ENCODE measurements around the gene TCF12. TPM values are rescaled to one million over a fixed set of nuclear protein-coding genes. Genes with fewer than 3 reads are reported as not detected.
A peak's percentile ranks its signal among the peaks of the same experiment; 100 is the strongest.

The TCF12 gene
- total RNA-seq, 1 donor from 2014 or later, result 207 TPM

DNA sequence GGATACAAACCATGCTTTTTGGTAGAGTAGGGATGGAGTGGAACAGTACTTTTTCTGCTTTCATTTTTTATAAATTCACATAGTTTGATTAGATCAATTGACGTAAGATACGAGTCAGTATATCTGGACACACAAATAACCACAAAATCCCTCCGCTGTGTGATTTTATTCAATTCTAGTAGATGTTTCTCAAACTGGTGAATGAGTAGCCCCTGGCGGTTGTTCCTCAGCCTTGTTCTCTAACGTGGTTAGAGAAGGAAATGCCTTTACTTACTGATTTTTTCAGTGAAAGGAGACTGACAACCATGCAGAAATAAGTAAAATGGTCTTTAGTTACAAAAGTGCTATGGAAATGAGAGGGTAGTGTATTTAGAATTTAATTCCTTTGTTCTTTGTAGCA, 161.0 kb downstream of the TCF12 start:
- no peak overlapping the region for H3K27ac Mint-ChIP-seq (ENCODE audit: unreplicated experiment)
- H3K4me1 Mint-ChIP-seq, result peaks cover 11% of the 10 kb centered on the region
- no peaks in the 10 kb centered on the region for H3K9me3 Mint-ChIP-seq
- H3K36me3 Mint-ChIP-seq (ENCODE audit: low read depth), result no peaks in the 10 kb centered on the region
- no peak overlapping the region for H3K4me3 Mint-ChIP-seq
- no peak for DNase-seq (ENCODE audit: low read depth, low spot score)
- H3K27me3 Mint-ChIP-seq (ENCODE audit: low read depth), result no peaks in the 10 kb centered on the region
- peak; percentile 21 for TF ChIP-seq CTCF (conservative IDR thresholded peaks at IDR 0.05)

GRCh38 chr15:57079931-57080620, 161.6 kb downstream of the TCF12 start:
- H3K4me1 Mint-ChIP-seq, result peaks cover 11% of the 10 kb centered on the region
- H3K36me3 Mint-ChIP-seq (ENCODE audit: low read depth), result no peaks in the 10 kb centered on the region
- no peak overlapping the region for H3K27ac Mint-ChIP-seq (ENCODE audit: unreplicated experiment)
- no peak for DNase-seq (ENCODE audit: low read depth, low spot score)
- no peaks in the 10 kb centered on the region for H3K9me3 Mint-ChIP-seq
- no peaks in the 10 kb centered on the region for H3K27me3 Mint-ChIP-seq (ENCODE audit: low read depth)
- no peak for TF ChIP-seq CTCF (conservative IDR thresholded peaks at IDR 0.05)
- no peak overlapping the region for H3K4me3 Mint-ChIP-seq

DNA sequence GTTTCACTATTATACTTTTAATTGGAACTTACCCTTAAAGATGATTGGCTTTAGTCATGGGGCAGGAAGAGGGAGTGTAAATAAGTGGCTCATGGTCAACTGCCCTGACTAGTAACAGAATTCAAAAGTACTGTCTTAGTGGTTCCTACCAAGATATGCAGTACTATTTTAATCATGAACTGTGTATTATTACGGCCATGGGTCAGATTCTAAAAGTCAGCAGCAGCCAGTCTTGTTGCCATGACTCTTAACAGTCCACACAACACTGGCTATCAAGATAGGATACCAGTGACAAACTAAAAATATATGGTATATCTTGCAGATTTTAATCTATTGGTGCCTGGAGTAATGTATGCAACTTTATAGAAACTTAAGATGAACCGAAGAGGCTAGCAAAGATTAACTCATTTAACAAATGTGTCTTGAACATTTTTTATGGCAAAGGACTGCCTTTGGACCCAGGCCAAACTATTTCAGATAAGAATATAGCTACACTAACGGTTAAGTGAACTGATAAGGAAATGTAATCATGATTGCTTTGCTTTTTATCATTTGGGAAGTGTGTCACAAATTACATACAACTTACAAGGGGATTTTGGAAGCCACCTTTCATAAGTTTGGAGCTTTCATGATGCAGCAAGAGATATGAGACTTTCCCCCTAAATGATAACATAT, 163.7 kb downstream of the TCF12 start:
- no peaks in the 10 kb centered on the region for H3K27me3 Mint-ChIP-seq (ENCODE audit: low read depth)
- no peaks in the 10 kb centered on the region for H3K9me3 Mint-ChIP-seq
- H3K4me1 Mint-ChIP-seq, result peaks cover 11% of the 10 kb centered on the region
- no peak overlapping the region for H3K4me3 Mint-ChIP-seq
- H3K36me3 Mint-ChIP-seq (ENCODE audit: low read depth), result no peaks in the 10 kb centered on the region
- TF ChIP-seq CTCF (conservative IDR thresholded peaks at IDR 0.05), result no peak
- no peak overlapping the region for H3K27ac Mint-ChIP-seq (ENCODE audit: unreplicated experiment)
- no peak for DNase-seq (ENCODE audit: low read depth, low spot score)

GRCh38 chr15:57084192-57084591, 165.7 kb downstream of the TCF12 start:
- DNase-seq (ENCODE audit: low read depth, low spot score), result no peak
- no peaks in the 10 kb centered on the region for H3K36me3 Mint-ChIP-seq (ENCODE audit: low read depth)
- no peak for TF ChIP-seq CTCF (conservative IDR thresholded peaks at IDR 0.05)
- H3K27me3 Mint-ChIP-seq (ENCODE audit: low read depth), result no peaks in the 10 kb centered on the region
- H3K27ac Mint-ChIP-seq (ENCODE audit: unreplicated experiment), result no peak overlapping the region
- peaks cover 9% of the 10 kb centered on the region for H3K4me1 Mint-ChIP-seq
- H3K9me3 Mint-ChIP-seq, result no peaks in the 10 kb centered on the region
- no peak overlapping the region for H3K4me3 Mint-ChIP-seq

DNA sequence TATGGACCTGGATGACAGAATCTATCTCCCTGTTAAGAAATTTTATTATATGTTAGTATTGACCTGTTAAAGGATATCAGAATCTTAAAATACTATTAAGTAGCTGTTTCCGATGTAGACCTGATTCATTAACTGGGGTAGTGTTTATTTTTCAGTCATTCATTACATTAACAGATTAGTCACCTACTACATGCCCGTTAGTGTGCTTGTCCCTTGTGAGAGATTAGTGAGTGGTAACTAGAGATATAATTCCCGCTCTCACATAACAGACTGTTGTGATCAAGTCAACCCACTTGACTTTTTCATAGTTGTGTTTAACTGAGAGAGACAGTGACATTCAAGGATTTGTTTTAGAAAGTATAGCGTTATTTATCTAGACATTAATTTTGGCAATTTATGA, 166.8 kb downstream of the TCF12 start:
- H3K27me3 Mint-ChIP-seq (ENCODE audit: low read depth), result no peaks in the 10 kb centered on the region
- no peak for TF ChIP-seq CTCF (conservative IDR thresholded peaks at IDR 0.05)
- H3K27ac Mint-ChIP-seq (ENCODE audit: unreplicated experiment), result no peak overlapping the region
- peaks cover 5% of the 10 kb centered on the region for H3K4me1 Mint-ChIP-seq
- H3K9me3 Mint-ChIP-seq, result no peaks in the 10 kb centered on the region
- no peak for DNase-seq (ENCODE audit: low read depth, low spot score)
- no peaks in the 10 kb centered on the region for H3K36me3 Mint-ChIP-seq (ENCODE audit: low read depth)
- H3K4me3 Mint-ChIP-seq, result no peak overlapping the region
